Activated CD4-positive, alpha-beta T cell treated with anti-CD3 and anti-CD28 coated beads, Interleukin-10, Interleukin-2, amounts not matched to agents 100 ng/mL and 50 ng/mL, durations not matched to agents 16 hours and 8 hours (primary cell): ENCODE measurements around the gene EP400.
"Not testable (repeated sequence)": the region's sequence is repeated elsewhere in the genome, so short reads cannot be mapped to it uniquely, and the experiment has no call there.

Experiments
- DNase-seq: peaks from one replicate; pipeline ENCODE4 v3.0.0-alpha.2; 2020

The EP400 gene

DNA sequence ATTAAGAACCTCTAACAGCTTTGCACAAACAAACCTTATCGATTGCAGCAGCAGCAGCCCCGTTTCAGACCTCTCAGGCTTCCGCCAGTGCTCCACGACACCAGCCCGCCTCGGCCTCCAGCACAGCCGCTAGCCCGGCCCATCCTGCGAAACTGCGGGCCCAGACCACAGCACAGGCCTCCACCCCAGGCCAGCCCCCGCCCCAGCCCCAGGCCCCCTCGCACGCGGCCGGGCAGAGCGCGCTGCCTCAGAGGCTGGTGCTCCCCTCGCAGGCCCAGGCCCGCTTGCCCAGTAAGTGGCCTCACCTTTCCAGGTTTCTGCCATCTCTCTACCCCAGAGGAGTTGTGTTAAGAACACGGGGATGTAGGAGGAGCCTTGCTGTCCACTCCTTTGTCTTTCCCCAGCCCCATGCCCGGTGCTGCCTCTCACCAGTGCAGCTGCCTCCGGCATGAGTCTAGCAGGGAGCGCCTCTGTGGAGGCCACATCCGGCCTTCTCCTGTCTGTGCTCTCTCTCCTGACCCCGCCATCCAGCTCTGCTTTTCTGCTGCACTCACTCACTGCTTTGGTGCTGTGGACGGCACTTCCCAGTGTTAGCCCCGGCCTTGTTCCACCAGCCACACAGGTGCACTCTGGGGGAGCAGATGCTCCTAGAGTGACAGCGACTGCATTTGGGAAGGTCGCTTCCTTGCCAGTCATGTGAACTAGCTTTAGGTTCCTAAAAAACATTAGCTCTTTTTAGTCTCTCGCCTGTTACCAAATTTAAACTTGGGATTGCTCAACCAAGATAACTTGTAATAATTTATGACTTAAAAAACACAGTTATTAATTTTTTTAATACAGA lies 71.5 kb downstream of the EP400 start:
- DNase-seq, result no peak

DNA sequence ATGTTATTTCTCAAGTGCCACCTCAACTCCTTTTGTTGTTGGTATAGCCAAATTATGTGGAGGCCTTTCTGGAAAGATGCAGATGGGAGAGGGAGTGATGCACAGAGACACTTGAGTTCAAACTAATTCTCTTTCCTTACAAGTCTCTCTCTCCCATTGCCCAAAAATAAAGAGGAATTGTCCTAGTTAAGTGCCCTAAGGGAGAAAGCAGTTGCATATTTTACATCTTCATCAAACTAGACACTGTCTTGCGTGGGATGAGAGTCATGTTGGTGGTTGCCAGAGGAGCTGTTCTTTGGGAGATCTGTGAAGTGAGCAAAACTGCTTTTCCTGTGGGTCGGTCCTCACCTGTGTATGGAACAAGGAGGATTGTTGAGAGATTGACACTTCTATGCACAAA lies 72.2 kb downstream of the EP400 start:
- no peak for DNase-seq

DNA sequence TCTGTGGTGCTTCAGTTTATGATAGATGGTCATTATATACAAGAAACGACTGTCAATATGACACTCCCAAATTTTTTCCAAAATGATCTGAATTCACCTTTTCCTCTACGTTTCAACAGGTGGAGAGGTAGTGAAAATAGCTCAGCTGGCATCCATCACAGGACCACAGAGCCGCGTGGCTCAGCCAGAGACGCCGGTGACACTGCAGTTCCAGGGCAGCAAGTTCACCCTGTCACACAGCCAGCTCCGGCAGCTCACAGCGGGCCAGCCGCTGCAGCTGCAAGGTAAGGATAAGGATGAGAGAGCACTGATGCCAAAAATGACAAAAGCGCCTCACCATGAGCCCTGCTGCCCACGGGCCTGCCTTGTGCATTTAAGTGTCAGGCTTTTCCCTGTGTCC lies 73.9 kb downstream of the EP400 start:
- no peak for DNase-seq

DNA sequence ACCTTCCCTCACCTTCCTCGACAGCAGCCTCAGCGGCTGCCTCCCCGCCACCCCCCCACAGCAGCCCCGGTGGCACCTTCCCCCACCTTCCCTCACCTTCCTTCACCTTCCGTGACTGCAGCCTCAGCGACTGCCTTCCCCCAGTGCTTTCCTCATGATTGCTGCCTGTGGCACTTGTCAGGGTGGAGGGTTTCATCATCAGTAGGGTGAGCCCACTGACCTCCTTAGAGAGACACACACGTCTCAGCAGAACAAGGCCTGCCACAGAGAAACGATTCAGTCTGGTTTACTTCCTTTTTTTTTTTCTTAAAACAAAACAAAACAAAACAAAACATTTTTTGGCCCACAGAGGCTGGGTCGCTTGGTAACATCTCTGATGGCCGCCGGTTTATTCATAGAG lies 75.0 kb downstream of the EP400 start:
- DNase-seq, result no peak

DNA sequence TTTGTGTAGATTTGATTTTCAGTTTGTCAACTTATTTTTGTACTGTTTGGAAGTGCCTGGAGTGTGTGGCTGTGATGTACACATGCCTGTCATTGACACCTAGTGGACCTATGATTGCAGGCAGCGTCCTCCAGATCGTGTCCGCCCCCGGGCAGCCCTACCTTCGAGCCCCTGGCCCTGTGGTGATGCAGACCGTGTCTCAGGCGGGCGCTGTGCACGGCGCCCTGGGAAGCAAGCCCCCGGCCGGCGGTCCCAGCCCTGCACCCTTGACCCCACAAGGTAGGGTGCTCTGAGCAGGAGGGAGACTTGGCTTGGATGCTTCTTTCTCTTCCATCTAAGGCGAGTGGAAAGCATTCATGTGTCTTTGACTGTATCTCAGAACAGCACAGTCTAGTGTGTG lies 75.8 kb downstream of the EP400 start:
- DNase-seq, result no peak

DNA sequence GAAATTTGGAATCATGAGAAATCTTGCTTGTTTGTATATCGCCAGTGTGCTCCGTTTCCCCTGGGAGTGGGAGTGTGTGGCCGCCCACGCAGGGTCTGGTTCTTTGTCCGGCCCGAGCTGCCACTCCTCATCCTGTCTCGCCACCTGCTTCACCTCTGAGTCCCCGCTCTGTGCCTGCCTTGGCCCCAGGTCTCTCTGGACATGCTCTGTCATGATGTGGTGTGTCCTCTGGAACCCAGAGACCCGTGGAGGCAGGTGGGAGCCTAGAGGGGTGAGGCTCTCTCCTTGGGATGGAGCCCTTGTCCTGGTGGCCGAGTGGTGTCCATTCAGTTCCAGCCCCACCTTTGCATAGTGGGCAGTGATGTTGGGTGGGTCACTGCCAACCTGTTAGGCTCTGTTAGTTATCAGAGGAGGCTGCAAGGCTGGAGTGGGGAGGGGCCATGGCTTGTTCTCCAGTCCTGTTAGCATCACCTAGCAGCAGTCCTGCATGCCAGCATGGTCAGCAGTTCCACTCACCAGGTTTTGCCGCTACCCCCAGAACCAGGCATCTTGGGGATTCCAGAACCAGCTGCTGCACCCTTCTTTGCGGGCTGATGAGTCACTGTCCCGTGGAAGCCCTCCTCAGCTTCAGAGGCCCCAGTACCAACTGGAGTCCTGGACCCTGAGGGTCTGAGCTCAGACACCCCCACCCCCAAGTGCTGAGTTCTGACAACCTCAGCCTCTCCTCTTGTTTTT lies 76.5 kb downstream of the EP400 start:
- no peak for DNase-seq

DNA sequence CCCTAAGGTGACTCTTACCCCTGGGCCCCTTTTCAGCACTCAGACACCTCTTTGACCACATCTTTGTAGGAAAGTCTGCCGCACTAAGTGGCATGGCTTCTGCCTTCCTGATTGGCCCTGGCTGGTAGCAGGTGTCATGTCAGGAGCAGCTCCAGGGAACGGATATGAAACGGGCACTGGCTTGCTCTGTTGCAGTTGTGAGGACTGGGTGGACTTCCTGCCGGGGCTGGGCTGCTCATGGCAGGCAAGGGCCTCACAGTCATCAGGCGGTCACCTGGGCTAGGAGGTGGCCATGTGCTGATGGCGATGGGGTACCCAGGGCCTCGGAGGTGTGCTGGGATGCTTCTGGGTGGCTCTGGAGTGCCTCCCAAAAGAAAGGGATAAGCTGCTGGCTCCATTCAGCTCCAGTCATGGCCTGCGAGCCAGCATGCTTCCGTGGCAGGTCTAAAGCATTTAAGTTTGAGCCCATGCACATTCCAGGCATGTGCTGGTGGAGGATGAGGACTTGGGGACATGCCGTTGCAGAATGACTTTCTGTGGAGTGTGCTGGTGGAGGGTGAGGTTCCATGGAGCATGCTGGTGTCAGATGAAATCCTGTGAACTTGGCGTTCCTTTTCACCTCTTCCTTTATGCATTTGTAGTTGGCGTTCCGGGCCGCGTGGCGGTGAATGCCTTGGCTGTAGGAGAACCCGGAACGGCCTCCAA lies 77.2 kb downstream of the EP400 start:
- DNase-seq, result no peak

DNA sequence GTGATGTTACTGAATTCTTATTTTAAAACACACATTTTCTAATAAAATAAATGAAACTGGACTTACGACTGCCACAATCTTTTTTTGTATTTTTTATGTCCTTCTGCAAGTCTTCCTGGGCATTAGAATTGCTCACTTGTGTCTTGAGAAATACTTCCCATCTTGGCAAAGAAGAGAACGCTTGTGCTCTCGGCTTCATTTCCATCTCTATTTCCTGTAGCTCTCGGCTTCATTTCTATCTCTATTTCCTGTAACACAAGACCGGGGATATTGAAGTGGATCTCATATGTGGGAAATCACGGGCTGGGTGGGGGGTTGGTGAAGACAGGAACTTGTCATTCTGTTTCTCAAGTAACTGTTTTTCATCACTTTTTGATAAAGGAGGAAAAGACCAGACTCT lies 77.9 kb downstream of the EP400 start:
- no peak for DNase-seq

DNA sequence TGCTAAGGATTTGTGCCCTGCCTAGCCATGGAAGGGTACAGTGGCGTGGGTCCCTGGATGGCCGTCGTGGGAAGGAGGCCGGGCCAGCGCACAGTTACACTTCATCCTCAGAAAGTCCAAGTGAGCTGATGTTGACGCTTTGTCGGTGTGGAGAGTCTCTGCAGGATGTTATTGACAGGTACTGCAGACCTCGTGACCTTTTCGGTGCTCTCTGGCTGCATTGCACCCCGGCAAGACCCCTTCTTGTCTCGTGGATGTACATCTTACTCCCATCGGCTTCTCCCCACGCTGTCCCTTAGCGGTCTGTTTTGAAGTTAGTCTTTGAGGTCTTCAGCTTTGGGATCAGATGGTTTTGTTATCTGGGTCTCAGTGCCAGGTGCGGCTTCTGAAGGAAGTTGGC lies 78.4 kb downstream of the EP400 start:
- no peak for DNase-seq

DNA sequence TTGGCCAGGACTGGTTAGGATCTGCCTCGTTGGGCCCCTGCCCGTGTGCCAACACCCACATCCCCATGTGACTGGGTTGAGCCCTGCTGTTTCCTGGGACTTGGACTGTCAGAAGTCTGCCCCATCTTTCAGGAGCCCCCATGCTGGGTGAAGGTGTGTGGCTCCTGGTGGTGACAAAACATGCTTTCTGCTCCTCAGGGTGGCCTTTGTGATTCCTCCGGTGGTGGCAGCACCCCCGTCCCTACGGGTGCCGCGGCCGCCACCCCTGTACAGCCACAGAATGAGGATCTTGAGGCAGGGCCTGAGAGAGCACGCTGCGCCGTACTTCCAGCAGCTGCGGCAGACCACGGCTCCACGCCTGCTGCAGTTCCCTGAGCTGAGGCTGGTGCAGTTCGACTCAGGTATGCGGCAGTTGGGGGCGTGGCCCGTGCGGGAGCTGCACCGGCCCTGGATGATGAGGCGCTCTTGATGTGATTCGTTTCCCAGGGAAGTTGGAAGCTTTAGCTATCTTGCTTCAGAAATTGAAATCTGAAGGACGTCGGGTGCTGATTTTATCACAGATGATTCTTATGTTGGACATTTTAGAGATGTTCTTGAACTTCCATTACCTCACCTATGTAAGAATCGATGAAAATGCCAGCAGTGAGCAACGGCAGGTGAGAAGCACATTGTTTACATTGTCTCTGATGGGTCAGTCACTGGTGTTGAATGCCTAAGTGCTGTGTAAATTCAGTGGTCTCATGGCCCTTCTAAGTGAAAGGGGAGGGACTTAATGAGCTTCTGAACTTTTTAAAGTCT lies 80.0 kb downstream of the EP400 start:
- DNase-seq, result no peak

DNA sequence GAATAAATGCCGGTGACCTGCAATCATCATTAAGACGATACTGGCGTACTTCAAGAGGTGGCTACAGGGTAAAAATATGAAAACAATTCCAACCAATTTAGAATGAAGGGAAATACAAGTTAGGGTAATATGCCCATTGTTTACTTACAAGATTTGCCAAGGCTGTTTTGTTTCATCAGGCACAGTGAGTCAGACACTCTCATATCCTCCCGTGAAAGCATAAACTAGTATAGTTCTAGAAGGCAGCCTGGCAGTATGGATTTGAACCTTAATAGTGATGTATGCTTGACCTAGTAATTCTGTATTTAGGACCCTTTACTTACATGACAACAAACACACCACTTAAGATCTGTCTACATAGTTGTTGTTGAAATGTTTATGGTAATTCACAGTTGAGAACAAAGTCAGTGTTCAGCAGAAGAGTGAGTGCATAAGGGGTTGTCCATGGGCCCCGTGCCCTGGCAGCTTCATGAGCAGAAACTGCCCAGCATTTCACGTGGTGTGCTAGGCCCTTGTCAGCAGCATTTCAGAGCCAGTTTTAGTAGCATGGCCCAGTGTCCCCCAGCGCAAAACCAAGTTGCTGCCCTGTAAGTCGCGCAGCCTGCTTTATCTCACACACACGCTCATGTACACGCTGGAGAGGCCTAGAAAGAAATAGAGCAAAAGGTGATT lies 80.8 kb downstream of the EP400 start:
- no peak for DNase-seq

DNA sequence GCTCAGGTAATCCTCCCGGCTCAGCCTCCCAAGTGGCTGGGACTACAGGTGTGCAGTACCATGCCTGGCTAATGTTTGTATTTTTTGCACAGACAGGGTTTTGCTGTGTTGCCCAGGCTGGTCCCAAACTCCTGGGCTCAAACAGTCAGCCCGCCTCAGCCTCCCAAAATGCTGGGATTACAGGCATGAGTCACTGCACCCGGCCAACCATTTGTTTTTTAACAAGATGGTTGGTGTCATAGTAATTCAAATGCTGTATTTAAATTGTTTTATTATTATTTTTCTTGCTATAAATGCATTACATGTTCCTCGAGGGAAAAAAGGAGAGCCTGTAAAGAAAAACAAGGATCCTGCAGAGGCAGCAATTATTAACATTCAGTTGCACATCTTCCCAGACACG lies 83.9 kb downstream of the EP400 start:
- DNase-seq, result no peak

DNA sequence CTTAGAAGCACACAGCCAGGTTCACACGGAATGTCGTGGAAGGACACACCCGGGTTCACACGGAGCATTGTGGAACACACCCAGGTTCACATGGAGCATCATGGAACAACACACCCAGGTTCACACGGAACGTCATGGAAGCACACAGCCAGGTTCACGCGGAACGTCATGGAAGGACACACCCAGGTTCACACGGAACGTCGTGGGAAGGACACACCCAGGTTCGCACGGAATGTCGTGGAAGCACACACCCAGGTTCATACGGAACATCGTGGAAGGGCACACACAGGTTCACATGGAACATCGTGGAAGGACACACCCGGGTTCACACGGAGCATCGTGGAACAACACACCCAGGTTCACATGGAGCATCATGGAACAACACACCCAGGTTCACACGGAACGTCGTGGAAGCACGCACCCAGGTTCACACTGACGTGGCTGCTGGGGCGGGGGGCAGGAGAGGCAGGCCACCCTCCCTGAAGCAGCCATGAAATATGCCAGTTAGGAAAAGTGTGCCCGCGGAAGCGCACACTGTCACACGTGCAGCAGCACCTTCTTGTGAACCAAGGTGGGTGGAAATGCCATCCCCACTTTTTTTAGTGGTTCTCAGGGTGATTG lies 86.4 kb downstream of the EP400 start:
- DNase-seq, result no peak

DNA sequence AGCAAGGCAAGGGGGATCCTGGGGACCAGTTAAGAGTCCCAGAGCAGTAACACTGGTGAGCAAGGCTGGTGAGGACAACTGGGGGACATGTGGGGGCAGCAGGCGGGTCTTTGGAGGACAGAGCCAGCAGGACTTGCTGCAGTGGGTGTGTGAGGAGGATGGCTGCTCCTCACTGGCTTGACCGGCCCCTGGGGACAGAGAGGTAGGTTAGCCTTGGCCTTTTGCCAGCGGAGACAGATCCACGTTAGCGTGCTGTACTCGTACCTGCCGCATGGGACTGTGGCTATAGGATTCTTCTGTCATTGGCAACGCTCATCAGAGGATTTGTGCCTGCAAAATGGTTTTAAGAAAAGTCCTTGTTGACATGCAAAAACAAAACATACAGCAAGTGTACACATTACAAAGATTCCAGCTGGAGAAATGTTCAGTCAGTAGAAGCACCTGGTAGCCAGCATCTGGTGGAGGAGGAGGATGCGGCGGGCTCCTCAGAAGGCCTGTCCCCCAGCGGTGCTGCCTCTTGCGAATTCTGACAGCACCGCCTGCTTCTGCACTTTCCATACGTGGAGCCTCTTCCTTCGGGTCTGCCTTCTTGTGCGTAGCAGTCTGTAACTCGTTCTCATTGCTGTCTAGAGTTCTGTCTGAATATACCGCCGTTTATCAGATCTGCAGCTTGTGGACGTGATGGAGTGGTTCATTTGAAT lies 91.3 kb downstream of the EP400 start:
- DNase-seq, result no peak

DNA sequence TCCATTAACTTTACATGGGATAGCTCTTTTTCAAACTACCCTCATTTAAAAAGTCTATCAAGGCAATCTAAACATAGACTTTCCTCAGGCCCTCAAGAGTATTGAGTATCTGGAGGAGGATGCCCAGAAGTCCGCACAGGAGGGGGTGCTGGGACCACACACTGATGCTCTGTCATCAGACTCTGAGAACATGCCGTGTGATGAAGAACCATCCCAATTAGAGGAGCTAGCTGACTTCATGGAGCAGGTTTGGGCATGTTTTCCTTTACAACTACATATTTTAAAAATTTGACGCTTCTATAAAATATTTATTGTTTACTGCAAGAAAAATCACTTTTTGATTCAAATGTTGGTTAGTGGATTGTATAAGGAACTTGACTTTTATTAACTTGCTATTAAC lies 93.5 kb downstream of the EP400 start:
- no peak for DNase-seq

DNA sequence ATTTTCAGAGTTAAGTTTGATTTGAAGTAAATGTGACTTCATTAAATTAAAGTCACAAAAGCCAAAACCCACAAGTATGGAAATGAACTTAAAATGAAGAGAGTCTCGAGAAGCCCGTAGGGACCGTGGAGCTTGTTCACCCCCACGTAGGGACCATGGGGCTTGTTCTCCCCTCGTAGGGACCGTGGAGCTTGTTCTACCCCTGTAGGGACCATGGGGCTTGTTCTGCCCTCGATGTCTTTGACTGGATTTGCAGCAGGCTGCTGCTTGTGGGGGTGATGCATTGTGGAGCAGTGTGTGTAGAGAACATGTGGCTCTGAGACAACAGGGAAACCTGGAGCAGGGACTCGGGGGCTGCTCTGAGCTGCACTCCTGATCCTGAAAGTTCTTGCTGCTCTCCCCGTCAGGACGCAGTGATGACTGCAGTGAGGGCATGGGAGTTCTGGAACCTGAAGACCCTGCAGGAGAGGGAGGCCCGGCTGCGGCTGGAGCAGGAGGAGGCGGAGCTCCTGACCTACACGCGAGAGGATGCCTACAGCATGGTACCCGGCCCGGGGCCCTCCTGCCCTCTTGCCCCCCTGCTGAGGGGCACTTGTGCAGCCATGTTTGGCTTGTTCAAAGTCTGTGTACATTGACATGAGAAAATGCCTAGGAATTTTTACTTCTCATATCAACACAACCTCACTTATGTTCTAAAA lies 94.2 kb downstream of the EP400 start:
- DNase-seq, result no peak

DNA sequence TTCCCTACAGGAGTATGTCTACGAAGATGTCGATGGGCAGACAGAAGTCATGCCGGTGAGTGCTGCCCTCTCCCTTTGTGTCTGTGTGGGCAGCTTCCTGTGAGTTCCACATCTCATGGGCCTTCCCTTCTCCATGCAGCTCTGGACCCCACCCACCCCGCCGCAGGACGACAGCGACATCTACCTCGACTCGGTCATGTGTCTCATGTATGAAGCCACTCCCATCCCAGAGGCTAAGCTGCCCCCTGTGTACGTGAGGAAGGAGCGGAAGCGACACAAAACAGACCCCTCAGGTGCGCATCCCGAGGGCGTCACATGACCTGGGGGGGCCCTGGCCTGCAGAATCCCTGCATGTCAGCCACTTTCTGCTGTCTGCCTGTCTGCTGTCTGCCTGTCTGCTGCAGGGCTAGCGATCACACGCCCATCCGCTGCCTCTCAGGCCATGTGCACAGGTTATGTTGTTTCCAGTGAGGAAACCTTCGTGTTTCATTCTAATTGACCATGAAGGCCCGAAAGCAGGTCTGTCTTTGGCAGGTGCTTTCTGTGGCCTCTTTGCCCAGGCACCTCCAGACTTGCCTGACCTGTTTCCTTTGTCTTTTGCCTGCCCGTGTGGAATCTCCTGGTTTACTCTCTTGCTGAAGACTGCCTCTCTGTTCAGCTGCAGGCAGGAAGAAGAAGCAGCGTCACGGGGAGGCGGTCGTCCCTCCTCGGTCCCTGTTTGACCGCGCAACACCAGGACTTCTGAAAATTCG lies 95.1 kb downstream of the EP400 start:
- DNase-seq, result no peak

DNA sequence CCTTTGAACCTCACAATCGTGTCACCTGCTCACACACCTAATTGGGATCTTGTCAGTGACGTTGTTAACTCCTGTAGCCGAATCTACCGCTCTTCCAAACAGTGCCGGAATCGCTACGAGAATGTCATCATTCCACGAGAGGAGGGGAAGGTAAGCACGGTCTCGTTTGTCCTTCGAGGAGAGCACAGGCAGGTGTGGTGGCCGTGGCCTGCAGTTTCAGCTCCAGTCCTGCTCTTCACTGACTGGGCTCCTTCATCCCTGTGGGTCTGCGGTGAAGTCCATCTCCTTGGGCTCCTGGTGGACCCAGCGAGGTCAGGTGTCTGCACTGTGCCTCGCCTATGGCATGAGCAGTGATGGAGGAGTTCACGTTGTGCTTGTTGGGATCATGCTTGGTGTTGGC lies 96.0 kb downstream of the EP400 start:
- DNase-seq, result no peak

DNA sequence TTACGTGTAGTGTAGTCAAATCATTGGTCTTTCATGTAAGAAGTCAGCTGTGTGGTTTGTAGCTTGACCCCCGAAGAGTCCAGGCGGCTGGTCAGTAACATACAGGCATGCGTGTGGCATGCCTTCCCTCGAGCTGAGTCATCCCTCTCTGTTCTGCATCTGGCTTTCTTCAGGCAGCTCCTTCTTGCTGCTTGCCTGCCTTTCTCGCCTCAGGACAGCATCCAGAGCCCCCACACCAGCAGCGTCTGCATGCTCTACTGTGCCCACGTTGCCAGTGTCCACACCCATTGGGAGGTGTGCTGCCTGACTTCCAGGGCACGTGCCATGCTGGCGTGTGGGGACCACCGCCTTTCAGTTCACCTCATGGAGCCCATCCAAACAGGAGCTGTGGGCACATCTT lies 96.8 kb downstream of the EP400 start:
- no peak for DNase-seq

DNA sequence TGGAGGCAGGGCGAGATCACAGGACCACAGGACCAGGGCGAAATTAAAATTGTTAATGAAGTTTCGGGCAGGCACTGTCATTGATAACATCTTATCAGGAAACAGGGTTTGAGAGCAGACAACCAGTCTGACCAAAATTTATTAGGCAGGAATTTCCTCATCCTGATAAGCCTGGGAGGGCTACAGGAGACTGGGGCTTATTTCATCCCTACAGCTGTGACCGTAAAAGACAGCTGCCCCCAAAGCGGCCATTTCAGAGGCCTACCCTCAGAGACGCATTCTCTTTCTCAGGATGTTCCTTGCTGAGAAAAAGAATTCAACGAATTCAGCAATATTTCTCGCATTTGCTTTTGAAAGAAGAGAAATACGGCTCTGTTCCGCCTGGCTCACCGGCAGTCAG lies 97.9 kb downstream of the EP400 start:
- DNase-seq, result not testable (repeated sequence)
